ENCODE measurements around the gene BOC. TPM values are rescaled to one million over a fixed set of nuclear protein-coding genes. Genes with fewer than 3 reads are reported as not detected.
"Not testable (repeated sequence)": the region's sequence is repeated elsewhere in the genome, so short reads cannot be mapped to it uniquely, and the experiment has no call there.

BOC gene
- total RNA-seq, 2 experiments from 2014 or later, result 0.03 TPM; not detected in 1

DNA sequence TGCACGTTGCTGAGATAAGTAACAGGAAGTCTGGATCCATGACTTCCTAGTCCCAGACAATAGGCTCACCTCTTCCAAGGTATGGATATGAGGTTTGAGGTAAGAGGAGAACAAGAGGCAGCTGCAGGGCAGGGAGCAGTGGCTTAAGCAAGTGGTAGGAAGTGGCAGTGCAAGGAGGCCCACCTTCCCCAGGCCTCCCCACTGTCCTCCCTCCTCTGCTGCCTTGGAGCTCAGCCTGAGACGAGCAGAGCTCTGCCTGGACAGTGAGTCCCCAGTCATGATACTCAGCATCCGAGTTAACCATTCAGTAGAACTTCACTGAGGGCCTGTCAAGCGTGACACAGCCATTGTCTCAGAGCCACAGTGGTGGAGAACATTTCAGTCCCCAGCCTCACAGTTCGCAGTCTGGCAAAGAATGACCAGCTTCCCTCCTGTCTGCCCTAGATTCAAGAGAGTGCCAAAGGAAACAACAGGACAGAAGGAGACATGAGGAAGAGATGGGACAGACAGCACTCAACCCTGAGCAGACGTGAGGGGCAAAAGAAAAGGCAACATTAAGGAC, 41.4 kb upstream of the BOC start:
- intact Hi-C loops (cut with micrococcal nuclease; ENCODE audit: unreplicated experiment), result no loop called here
- no peaks in the 10 kb centered on the region for H3K9me3 ChIP-seq (ENCODE audit: low read length)
- H3K4me2 ChIP-seq (ENCODE audit: low read length), result no peak overlapping the region
- no peaks in the 10 kb centered on the region for H4K20me1 ChIP-seq (ENCODE audit: insufficient read depth, low read length)
- no peak overlapping the region for H2AFZ ChIP-seq (ENCODE audit: low read length)
- DNase-seq (ENCODE audit: low spot score), result no peak
- no peaks in the 10 kb centered on the region for H3K36me3 ChIP-seq (ENCODE audit: insufficient read depth, low read length)
- no peak overlapping the region for H3K27ac ChIP-seq (ENCODE audit: low read depth, low read length, poor library complexity, severe bottlenecking)
- no TSS peak for BruUV-seq (replicated peaks)
- no peaks in the 10 kb centered on the region for H3K9me2 ChIP-seq (ENCODE audit: insufficient read depth, low read length)
- TF ChIP-seq CTCF (conservative IDR thresholded peaks at IDR 0.05; ENCODE audit: low read length), result no peak
- no peak for TF ChIP-seq EZH2phosphoT487 (IDR thresholded peaks at IDR 0.05; ENCODE audit: borderline replicate concordance, low read depth, low read length)
- ChIA-PET CTCF (ENCODE audit: unreplicated experiment) (no interaction called here), POLR2A (no interaction called here)
- no peaks in the 10 kb centered on the region for H3K4me1 ChIP-seq (ENCODE audit: insufficient read depth, low read length, poor library complexity, severe bottlenecking)
- H3K4me3 ChIP-seq (ENCODE audit: low read depth, low read length, poor library complexity, severe bottlenecking), result no peak overlapping the region
- H3K79me2 ChIP-seq (ENCODE audit: insufficient read depth, low read depth, low read length), result no peaks in the 10 kb centered on the region

GRCh38 chr3:113170771-113171170, 40.6 kb upstream of the BOC start:
- H3K4me3 ChIP-seq (ENCODE audit: low read depth, low read length, poor library complexity, severe bottlenecking), result no peak overlapping the region
- no peak overlapping the region for H3K27ac ChIP-seq (ENCODE audit: low read depth, low read length, poor library complexity, severe bottlenecking)
- H3K79me2 ChIP-seq (ENCODE audit: insufficient read depth, low read depth, low read length), result no peaks in the 10 kb centered on the region
- POLR2A ChIA-PET, result no interaction called here
- no peaks in the 10 kb centered on the region for H3K9me3 ChIP-seq (ENCODE audit: low read length)
- intact Hi-C loops (cut with micrococcal nuclease; ENCODE audit: unreplicated experiment), result no loop called here
- H3K36me3 ChIP-seq (ENCODE audit: insufficient read depth, low read length), result no peaks in the 10 kb centered on the region
- H3K4me2 ChIP-seq (ENCODE audit: low read length), result no peak overlapping the region
- no peaks in the 10 kb centered on the region for H3K9me2 ChIP-seq (ENCODE audit: insufficient read depth, low read length)
- no peak overlapping the region for H2AFZ ChIP-seq (ENCODE audit: low read length)
- no peak for DNase-seq (ENCODE audit: low spot score)
- TF ChIP-seq EZH2phosphoT487 (IDR thresholded peaks at IDR 0.05; ENCODE audit: borderline replicate concordance, low read depth, low read length) (no peak), CTCF (conservative IDR thresholded peaks at IDR 0.05; ENCODE audit: low read length) (no peak)
- H4K20me1 ChIP-seq (ENCODE audit: insufficient read depth, low read length), result no peaks in the 10 kb centered on the region
- BruUV-seq (replicated peaks), result no TSS peak
- H3K4me1 ChIP-seq (ENCODE audit: insufficient read depth, low read length, poor library complexity, severe bottlenecking), result no peaks in the 10 kb centered on the region
- CTCF ChIA-PET (ENCODE audit: unreplicated experiment), result no interaction called here

DNA sequence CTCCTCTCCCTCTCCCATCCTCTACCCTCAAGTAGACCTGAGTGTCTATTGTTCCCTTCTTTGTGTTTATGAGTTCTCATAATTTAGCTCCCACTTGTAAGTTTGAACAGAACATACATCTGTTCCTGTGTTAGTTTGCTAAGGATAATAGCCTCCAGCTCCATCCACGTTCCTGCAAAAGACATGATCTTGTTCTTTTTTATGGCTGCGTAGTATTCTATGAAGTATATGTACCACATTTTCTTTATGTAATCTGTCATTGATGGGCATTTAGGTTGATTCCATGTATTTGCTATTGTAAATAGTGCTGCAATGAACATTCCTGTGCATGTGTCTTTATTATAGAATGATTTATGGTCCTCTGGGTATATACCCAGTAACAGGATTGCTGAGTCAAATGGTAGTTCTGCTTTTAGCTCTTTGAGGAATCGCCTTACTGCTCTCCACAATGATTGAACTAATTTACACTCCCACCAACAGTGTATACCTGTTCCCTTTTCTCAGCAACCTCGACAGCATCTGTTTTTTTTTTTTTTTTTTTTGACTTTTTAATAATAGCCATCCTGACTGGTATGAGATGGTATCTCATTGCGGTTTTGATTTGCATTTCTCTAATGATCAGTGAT, 39.6 kb upstream of the BOC start:
- H3K4me3 ChIP-seq (ENCODE audit: low read depth, low read length, poor library complexity, severe bottlenecking); POLR2A ChIA-PET; H3K4me1 ChIP-seq (ENCODE audit: insufficient read depth, low read length, poor library complexity, severe bottlenecking); DNase-seq (ENCODE audit: low spot score); H3K27ac ChIP-seq (ENCODE audit: low read depth, low read length, poor library complexity, severe bottlenecking); H2AFZ ChIP-seq (ENCODE audit: low read length); BruUV-seq (replicated peaks); H3K4me2 ChIP-seq (ENCODE audit: low read length); H3K9me2 ChIP-seq (ENCODE audit: insufficient read depth, low read length); H3K36me3 ChIP-seq (ENCODE audit: insufficient read depth, low read length); CTCF ChIA-PET (ENCODE audit: unreplicated experiment); H3K79me2 ChIP-seq (ENCODE audit: insufficient read depth, low read depth, low read length); intact Hi-C loops (cut with micrococcal nuclease; ENCODE audit: unreplicated experiment); H3K9me3 ChIP-seq (ENCODE audit: low read length); H4K20me1 ChIP-seq (ENCODE audit: insufficient read depth, low read length): not testable (repeated sequence)

Measured in OCI-LY7 (cell line).